Peyer's patch (tissue), 4 donors: ENCODE measurements around the gene WWOX.

Source experiments
- POLR2A ChIP-seq, 2 donors: fragments of 450-650 bp; IDR thresholded peaks; one replicate each; pipeline ENCODE4 v1.5.1; 2017; ENCODE audit warnings: antibody characterized with exemption in 2 of 2, mild to moderate bottlenecking in 2 of 2, moderate library complexity in 2 of 2
- TF ChIP-seq, protein P1 (sequence below), 6 experiments: fragments of 450-650 bp in 4 of 6; fragments of 200-600 bp in 2 of 6; sonication (generic) in 1 of 6; IDR thresholded peaks; one replicate each; pipeline ENCODE4 v1.5.1; 2017 to 2019; ENCODE audit warnings: antibody characterized with exemption in 6 of 6, mild to moderate bottlenecking in 3 of 6, moderate library complexity in 1 of 6

DNA sequence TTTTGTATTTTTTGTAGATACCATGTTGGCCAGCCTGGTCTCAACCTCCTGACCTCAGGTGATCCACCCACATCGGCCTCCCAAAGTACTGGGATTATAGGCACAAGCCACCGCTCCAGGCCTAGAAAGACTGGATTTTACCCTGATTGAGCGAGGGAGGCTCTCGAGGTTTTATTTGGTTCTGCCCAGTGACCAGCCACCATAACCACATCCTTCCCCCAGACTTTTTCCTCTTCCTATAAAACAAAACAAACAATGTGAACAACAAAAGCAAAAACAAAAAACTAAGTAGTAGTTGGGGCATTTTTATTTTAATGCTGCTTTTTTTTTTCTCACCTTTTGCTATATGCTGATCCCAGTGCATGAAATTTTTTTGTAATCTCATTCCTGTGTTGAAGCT lies 991.5 kb downstream of the WWOX start:
- TF ChIP-seq, protein P1, sequence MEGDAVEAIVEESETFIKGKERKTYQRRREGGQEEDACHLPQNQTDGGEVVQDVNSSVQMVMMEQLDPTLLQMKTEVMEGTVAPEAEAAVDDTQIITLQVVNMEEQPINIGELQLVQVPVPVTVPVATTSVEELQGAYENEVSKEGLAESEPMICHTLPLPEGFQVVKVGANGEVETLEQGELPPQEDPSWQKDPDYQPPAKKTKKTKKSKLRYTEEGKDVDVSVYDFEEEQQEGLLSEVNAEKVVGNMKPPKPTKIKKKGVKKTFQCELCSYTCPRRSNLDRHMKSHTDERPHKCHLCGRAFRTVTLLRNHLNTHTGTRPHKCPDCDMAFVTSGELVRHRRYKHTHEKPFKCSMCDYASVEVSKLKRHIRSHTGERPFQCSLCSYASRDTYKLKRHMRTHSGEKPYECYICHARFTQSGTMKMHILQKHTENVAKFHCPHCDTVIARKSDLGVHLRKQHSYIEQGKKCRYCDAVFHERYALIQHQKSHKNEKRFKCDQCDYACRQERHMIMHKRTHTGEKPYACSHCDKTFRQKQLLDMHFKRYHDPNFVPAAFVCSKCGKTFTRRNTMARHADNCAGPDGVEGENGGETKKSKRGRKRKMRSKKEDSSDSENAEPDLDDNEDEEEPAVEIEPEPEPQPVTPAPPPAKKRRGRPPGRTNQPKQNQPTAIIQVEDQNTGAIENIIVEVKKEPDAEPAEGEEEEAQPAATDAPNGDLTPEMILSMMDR (IDR thresholded peaks at IDR 0.05): no peak
- no peak for TF ChIP-seq POLR2A (IDR thresholded peaks at IDR 0.05)
